HEK293T (cell line): ENCODE data around the gene EGFR.
A peak's percentile ranks its signal among the peaks of the same experiment; 100 is the strongest.

Experiments
- BHLHE40 ChIP-seq: fragments of 450-650 bp; IDR thresholded peaks from 2 replicates; pipeline ENCODE4 v1.6.1; 2016; ENCODE audit warnings: mild to moderate bottlenecking, moderate library complexity, borderline replicate concordance
- CTBP1 ChIP-seq: fragments of 450-650 bp; IDR thresholded peaks from 2 replicates; pipeline ENCODE4 v1.6.1; 2016; ENCODE audit warnings: borderline replicate concordance
- FOXM1 ChIP-seq: fragments of 450-650 bp; IDR thresholded peaks from 2 replicates; pipeline ENCODE4 v1.6.1; 2017; ENCODE audit warnings: mild to moderate bottlenecking, borderline replicate concordance
- HDGF ChIP-seq: fragments of 450-650 bp; IDR thresholded peaks from 2 replicates; pipeline ENCODE4 v1.6.1; 2017; ENCODE audit warnings: antibody characterized with exemption, borderline replicate concordance
- L3MBTL2 ChIP-seq: fragments of 450-650 bp; conservative IDR thresholded peaks from 2 replicates; pipeline ENCODE4 v1.6.1; 2016; ENCODE audit warnings: mild to moderate bottlenecking
- NFRKB ChIP-seq: fragments of 450-650 bp; IDR thresholded peaks from 2 replicates; pipeline ENCODE4 v1.6.1; 2016; ENCODE audit warnings: mild to moderate bottlenecking, moderate library complexity
- PKNOX1 ChIP-seq: fragments of 450-650 bp; IDR thresholded peaks from 2 replicates; pipeline ENCODE4 v1.6.1; 2016
- SUZ12 ChIP-seq: fragments of 450-650 bp; IDR thresholded peaks from 2 replicates; pipeline ENCODE4 v1.6.1; 2016; ENCODE audit warnings: mild to moderate bottlenecking
- TARDBP ChIP-seq: fragments of 450-650 bp; IDR thresholded peaks from 2 replicates; pipeline ENCODE4 v1.6.1; 2016
- ZNF384 ChIP-seq: fragments of 450-650 bp; IDR thresholded peaks from 2 replicates; pipeline ENCODE4 v1.6.1; 2016

DNA sequence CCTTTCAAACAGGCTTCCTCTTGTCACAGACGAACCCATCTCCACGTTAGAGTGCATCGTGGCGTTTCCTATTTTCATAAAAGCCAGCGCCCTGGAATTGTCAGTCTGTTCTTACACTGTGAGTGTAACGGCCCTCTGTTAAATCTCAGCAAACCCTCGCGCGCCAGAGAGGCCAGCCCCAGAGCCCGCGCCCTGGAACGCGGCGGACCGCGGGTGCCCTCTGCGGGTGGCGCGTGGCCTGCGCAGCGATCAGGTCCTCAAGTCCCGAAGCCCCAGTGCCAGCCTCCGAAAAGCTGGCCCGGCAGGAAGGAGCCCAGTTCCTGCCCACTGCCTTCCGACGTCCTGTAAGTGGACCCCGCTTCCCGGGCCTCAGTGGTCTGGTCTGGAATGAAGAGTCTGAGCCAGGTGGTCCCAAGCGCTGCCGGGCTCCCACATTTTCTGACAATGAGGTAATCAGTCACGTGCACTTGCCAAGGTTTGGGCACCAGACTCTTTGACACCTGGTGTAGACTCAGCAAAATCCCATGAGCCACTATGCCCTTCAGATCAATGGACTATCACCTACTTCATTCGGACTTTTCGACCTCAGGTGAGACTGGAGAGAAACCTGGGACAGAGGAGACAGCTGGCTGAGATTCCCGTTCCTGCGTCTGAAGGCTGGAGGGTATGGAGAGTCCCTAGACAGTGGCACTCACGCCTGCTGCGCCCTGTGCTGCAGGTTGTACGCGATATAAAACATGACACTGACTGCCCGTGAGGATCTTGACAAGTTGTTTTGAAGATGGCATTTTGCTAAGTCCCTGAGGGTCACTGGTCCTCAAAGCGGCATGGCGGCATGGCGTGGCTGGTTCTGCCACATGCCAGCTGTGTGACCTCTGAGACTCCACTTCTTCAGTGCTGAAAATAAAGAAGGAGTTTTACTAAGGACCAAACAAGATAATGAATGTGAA is 237.0 kb downstream of the EGFR start:
- TF ChIP-seq FOXM1 (no peak), NFRKB (no peak), PKNOX1 (no peak), HDGF (no peak), SUZ12 (no peak), L3MBTL2 (peak; percentile 76), BHLHE40 (no peak), TARDBP (no peak), CTBP1 (no peak), ZNF384 (no peak)
